GM18499 (cell line): ENCODE data around the gene ASB8.
"Not testable (repeated sequence)": the region's sequence is repeated elsewhere in the genome, so short reads cannot be mapped to it uniquely, and the experiment has no call there.

Experiments
- ATAC-seq: cut with Tn5 transposase; IDR thresholded peaks from one replicate; pipeline ENCODE4 v1.9.1; 2021; ENCODE audit warnings: moderate number of reproducible peaks; ENCODE audit not compliant: insufficient read depth, unreplicated experiment

ASB8 gene

DNA sequence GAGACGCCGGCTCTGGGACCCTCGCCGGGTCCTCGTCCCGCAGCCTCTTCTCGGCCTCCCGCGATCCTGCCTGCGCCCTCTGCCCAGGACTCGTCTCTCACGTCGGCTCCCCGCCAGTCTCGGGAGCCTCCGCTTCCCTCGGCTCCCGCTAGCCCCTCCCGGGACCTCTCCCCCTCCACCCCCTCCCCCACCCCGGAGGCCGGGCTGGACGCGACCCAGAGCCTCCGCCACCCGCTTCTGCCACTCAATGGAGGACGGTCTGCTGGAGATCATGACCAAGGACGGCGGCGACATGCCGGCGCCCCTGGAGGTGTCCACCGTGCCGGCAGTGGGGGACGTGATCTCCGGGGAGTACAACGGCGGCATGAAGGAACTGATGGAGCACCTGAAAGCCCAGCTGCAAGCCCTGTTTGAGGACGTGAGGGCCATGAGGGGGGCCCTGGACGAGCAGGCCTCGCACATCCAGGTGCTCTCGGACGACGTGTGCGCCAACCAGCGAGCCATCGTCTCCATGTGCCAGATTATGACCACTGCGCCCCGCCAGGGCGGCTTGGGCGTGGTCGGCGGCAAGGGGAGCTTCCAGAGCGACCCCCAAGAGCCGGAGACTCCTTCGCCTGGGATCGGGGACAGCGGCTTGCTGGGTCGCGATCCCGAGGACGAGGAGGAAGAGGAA lies 26.7 kb upstream of the ASB8 start:
- ATAC-seq: no peak

DNA sequence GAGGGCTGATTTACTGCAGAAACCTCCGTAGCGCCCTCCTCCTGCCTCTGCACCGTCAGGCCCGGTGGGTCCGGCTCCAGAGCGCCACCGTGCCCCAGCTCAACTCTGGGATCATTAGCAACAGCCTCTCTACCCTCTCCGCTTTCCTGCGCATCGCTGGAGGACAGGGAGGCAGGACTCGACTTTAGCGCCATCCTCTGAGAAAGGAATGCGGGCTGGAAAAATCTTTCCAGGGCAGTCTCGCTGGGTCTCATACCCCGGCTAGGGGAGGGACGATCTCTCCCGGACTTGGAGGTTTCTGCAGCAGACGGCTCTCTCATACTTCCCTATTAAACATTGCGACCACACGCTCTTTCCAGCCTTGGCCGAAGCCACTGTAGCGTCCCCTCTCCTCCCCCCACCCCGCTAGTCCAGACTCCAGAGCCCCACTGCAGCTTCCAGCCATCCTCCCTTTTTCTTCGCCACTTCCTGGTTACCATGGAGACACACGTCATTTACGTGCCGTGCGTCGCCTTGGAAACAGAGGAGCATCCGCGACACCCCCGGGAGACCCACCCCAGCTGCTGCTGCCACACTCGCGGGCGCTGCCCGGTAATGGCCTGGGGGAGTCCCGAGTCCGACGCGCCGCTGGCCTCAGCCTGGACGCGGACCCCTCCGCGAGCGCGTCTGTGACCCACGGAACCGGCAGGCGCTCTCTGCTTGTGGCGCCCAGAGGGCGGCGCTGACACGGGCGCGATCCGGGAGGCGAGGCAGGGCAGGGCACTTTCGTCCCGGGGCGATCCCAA lies 26.0 kb upstream of the ASB8 start, which contains the start of gene CCDC184:
TSS of gene CCDC184 (plus strand) at position 554 of the 785 bp plus-strand sequence. CDS start 479 bp downstream, outside the sequence.
- no peak for ATAC-seq

DNA sequence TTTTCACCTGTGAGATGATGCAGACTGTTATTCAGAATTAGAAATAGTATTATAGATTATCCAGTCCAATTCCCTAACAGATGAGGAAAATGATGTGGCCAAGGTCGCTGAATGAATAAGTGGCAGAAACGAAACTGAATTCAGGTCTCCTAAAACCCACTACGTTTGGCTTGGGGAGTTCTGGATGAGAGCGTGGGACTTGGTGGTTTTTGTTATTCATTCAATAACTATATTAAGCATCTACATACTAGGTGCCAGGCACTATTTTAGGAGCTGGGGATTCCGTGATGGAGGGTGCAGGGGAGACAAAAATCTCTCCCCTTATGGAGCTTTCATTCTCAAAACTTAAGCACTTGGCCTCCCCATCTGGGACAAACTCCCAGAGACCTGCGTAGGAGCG lies 25.3 kb upstream of the ASB8 start:
- ATAC-seq: no peak

DNA sequence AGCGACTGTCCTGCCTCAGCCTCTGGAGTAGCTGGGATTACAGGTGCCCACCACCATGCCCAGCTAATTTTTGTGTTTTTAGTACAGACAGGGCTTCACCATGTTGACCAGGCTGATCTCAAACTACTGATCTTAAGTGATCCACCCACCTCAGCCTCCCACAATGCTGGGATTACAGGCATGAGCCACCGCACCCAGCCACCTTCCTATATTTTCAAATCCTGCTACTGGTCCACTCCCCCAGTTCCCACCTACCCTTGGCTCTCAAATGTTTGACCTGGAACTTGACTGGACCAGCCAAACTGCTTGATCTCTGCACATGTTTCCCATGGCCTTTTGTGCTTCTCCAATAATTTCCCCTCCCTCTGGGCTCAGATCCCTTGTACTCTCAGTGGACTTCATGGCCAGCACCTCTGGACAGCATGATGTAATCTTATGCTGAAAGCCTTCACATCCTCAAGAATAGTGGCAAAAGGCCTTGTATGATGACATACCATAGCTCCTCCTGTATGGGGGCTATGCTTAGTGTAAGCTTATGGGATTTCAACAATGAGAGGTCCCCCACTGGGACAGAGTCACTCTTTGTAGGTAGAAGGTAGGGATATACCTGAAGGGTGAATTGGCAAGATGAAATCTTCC lies 23.7 kb upstream of the ASB8 start:
- ATAC-seq: no peak

DNA sequence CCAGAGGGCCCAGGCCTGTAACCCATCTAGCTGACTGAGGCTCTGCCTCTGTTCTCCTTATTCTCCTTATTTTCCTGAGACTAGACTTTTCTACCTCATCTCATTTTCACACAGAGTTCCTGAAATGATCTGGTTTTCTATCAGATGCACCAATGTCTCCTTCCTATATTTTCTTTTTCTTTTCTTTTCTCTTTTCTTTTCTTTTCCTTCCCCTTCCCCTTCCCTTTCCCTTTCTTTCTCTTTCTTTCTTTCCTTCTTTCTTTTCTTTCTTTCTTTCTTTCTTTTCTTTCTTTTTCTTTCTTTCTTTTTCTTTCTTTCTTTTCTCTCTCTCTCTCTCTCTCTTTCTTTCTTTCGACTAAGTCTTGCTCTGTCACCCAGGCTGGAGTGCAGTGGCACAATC lies 23.1 kb upstream of the ASB8 start:
- ATAC-seq: no peak

DNA sequence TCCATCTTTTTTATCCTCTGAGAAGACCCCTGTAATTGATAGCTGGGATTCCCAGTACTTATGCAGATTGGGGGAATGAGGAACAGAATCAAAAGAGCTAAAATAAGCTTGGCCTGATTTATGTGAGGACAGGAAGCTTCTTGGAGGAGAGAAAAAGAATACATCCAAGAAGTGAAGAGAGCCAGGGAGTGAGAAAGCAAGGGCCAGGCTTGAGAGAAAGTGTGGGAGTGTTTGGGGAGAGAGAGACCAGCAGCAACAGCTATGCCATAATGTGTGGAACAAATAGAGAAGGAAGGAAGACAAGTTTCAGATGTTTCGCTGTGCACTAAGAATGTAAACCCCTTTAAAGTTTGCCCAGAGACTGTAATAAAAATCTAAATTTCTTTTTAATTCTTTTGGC lies 22.2 kb upstream of the ASB8 start:
- ATAC-seq: no peak

DNA sequence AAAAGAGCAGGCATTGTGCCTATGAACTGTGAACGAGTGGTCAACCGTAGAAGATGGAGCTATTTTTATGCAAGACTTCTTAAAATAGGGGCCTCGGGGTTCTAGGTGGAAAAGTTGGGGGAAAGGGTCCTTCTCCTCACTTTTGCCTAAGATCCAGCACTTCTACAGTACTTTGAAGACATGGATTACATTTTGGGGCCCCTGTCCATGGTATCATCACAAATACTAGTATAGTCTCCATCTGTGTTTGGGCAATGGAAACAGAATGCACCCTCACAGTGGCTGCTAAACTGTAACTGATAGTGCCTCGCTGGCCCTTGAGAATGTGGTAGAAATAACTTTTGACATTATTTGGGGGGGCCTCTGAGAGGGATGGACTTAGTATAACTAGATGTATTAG lies 20.7 kb upstream of the ASB8 start:
- no peak for ATAC-seq

DNA sequence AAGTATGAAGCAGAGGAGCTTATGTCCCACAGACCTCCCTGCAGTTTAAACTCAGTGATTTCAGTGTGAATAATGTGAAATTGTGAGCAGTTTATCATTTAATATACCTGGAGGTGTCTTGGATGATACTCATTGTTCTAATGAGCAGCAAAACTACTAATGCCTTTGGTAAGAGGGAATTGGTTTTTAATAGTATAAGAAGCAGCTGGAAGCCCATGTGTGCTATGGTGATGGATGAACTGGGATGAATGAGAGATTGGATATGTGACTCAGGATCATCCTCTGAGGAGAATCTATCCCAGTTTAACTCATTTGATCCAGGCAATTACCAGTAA lies 19.1 kb upstream of the ASB8 start:
- ATAC-seq: no peak

DNA sequence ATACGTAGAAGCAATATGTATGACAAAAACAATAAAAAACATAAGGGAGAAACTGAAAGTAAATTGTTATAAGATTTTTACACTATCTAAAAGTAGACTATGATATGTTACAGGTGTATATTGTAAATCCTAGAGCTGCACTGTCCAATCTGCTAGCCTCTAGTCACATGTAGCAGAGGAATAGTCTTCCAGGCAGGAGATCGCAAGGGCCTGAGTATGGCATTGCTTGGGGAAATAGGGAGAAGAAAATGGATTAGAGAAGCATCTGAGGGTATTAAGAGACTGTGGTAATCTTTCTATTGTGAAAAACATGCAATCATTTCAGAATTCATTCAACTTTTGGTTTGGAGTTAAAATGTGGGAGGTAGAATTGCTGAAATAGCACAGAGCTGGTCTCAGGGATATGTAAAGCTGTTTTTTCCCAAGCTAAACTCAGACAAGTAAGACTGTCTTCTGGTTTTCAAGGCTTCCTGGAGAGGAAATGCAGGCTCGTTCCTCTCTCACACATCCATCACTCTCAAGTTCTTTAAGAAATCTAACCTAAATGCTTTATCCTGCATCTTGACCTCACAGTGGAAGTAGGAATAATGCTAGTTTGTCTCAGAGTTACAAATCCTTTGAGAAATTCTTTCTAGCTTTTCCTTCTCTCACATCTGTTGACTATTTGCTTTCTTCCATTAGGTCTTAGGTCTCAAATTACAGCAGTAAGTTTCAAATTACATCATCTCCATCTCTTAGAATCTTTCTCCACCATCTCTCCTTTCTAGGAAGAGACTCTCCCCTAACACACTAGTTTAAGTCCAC lies 18.5 kb upstream of the ASB8 start:
- no peak for ATAC-seq

DNA sequence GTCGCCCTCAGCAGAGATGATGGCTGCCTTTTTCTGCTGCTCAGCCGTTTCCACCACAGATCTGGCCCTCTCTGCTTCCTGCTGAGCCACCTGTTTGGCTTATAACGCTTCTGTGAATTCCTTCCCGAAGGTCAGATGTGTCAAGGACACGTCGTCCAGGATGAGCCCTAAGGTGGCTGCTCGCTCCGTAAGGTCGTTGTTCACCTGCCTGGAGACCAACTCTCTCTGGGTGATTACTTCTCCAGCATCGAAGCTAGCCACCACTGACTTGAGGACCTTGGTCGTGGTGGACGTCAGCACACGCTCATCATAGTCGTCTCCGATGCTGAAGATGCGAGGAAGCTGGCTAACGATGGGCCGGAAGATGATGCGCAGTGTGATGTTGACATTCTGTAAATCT lies 11.7 kb upstream of the ASB8 start:
- ATAC-seq: no peak

DNA sequence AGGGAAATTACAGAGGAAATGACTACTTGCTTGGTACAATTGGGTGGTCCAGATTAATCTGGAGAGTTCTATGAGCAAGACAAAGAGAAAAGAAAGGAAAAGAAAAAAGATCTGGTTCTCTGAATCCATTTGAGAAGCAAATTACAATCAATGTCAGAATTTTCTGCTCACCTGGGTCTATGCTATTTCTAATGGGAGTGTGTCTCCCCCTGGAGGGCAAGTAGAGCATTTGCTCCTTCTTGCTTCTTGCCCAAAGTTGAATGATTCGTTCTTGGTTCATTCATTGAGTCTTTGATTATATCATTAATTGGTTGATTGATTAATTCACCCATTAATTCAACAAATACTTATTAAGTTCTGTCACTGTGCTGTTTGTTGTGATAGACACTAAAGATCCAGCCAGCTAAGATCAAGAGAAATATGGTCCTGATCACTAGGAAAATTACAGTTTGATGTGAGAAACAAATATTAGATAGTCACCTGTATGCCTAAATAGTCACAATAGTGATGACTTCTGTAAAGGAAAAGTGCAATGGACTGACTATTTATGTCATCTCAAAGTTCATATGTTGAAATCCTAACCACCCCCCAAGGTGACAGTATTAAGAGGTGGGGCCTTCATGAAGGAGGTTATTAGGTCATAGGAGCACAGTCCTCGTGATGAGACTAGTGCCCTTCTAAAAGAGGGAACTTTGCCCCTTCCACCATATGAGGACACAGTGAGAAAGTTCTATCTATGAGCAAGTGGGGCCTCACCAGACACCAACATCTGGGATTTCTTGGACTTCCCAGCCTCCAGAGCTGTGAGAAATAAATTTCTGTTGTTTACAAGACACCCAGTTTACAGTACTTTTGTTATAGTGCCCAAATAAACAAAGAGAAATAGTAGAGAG lies 8.0 kb upstream of the ASB8 start:
- ATAC-seq: no peak

DNA sequence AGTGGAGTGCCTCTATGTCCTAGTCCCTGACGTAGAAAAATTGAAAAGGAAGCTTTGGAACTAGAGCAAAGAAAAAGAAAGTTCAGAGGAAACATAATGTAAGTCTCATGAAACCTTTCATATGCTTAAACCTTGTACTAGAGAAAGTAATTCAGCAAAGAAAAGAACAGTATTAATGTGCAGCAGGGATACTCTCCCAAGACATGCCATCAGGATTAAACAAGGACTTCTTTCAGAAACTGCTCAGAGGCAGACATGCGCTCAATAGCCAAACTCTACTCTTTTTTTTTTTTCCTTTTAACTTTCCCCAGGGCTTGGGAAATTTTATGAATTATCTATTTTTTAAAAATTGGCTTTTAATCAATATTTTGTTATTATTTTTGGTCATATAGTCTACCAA lies 7.1 kb upstream of the ASB8 start:
- ATAC-seq: no peak

DNA sequence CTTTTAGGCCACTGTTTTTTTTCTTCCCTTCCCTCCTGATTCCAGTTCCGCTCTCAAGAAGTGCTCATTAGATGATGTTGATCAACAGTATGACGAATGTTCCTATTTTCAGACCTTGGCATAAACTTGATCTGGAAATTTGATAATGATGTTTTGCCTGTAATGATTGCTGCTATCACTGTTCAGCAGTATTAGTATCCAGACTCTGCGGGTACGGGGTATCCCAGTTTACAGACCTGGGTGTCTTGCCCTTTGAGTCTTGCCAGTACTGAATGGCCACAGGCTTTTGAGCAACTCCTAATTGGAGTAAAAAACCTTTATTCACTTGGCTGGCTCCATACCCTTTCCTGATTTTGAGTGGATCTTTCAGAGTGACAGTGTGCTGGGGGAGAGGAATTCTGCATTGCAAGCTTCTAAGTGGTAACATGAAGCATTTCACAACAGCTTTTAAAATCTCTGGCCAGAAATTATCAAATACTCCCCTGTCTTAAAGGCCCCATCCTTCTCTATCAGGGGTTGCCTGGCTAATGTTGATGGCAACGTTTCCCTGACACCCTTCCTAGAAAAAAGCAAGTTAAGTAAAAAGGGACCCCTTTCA lies 5.9 kb upstream of the ASB8 start:
- no peak for ATAC-seq

DNA sequence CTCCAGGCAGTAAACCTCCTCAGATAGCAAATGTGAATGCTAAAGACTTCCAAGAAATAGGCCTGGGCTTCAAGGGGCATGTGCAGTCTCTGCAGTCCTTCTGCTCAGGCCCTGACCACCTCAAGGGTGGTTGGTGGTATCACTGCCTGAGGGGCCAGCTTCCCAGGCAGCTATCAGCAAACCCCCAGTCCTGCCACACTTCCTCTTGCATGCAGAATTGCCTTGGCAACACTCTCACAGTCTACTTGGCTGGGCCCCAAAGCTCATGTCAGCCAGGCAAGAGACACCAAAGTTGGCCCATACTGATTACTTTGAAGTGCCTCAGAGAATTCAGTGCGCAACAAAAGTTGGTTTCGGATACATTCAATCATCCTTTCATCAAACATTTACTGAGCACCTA lies 3.5 kb upstream of the ASB8 start:
- ATAC-seq: no peak

DNA sequence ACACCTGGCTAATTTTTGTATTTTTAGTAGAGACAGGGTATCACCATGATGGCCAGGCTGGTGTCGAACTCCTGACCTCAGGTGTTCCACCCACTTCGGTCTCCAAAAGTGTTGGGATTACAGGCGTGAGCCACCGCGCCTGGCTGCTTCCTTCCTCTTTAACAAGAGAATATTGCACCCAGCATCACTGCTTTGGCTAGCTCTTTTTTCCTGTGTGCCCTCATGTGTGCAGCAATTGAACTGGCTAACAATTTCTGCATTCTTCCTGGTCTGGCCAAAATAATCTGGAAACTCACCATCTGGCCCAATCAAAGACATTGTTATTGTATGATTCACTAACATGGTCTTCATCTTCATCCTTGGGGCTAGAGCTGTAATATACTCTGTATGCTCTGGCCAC lies 2.7 kb upstream of the ASB8 start:
- no peak for ATAC-seq

DNA sequence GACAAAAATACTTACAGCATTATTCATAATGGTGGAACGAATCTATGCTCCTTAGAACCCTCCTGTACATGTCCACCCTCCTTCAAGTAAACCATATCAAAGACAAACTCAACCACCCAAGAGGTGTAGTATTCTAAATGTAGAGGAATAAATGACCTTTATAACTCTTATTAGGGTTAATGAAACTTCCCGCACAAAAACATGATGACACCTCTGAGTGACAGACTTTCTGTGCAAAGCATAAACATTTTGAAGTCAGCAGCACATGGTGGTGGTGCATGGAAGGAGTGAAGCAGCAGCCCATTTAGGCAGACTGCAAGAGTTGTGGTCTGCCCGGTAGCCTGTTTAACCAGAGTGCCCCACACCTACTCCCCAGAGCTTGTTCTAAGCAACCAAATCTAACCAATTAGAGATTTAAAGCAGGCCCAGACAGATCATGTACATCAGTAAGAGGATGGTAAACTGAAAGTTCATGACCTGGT lies 615 bp upstream of the ASB8 start:
- peak; percentile 5 for ATAC-seq

DNA sequence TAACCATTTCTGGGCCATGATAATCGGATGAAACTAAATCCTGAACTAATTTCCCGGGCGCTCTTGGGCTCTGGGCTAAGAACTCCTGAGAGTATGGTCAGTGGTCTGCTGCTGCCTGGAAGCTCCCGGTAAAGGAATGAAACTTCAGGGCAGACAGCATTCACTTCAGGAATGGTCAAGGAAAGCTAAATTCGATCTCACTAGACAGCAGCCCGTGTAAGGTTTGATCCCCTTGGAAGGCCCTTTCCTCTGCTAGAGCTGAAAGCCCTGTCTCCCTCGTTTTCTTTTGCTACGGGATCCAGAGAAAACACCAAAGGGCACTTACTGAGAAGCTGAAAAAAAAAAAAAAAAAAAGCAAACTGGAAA lies 680 bp downstream of the ASB8 start:
- ATAC-seq: no peak

DNA sequence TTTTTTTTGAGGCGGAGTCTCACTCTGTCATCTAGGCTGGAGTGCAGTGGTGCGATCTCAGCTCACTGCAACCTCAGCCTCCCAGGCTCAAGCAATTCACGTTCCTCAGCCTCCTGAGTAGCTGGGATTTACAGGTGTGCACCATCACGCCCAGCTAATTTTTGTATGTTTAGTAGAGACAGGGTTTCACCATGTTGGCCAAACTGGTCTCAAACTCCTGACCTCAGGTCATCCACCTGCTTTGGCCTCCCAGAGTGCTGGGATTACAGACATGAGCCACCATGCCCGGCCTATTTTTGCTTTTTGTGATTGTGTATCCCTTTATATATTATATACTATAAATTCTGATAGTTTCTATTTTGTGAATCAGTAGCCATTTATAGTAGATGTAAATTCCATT lies 1.5 kb downstream of the ASB8 start:
- ATAC-seq: not testable (repeated sequence)

DNA sequence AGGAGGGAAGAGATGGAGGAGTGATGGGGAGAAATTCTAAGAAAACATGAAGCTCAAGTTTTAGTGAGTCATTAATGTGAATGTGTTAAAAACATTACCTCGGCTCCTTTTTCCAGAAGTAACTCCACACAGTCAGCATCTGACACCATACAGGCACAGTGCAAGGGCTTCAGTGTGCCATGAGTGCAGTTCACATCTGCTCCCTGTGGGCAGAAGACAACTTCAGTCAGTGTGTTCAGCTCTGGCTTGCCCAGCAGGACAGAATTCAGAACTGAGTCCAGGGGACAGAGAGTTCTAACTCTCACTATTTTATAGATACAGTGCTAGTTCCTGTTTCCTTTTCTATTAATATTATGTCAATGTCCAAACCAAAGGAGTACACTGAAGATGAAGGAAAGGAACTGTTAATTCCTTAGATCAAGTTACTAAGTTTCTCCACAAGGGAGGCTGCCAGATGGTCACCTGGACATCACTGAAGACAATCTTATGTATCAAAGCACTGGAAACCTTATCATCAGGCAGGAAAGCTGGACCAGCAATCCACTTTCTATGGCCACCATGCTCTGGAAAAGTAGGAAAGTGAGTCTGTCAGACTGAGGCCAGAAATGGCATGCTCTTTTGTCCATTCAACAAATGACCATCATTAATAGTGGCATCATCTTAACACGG lies 6.1 kb downstream of the ASB8 start:
- no peak for ATAC-seq
